MM.1S (cell line): ENCODE results near the gene TCF12.

Experiments
- CTCF ChIP-seq: fragments of 300-600 bp; sonication (generic); IDR thresholded peaks from 2 replicates; pipeline ENCODE4 v1.5.1; 2016; ENCODE audit warnings: antibody characterized with exemption, low read length, mixed read lengths
- EZH2 ChIP-seq: fragments of 300-600 bp; sonication (generic); optimal IDR thresholded peaks from 2 replicates; pipeline ENCODE3; 2017; ENCODE audit warnings: low read depth, mild to moderate bottlenecking, antibody characterized with exemption, low read length, mixed read lengths
- EZH2phosphoT487 ChIP-seq: fragments of 300-600 bp; sonication (generic); IDR thresholded peaks from 2 replicates; pipeline ENCODE4 v1.6.1; 2018; ENCODE audit warnings: antibody characterized with exemption, low read length

DNA sequence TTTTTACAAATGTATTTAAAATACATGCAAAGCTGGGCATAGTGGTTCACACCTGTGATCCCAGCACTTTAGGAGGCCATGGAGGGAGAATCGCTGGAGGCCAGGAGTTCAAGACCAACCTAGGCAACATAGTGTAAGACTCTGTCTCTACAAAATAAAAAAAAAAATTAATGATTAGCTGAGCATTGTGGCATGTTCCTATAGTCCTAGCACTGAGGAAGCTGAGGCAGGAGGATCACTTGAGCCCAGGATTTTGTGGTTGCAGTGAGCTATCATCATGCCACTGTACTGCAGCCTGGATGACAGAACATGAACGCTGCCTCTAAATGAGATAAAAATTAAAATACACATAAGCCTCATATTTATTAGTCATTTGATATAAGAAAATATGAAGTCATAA lies 142.8 kb downstream of the TCF12 start:
- no peak for TF ChIP-seq CTCF
- TF ChIP-seq EZH2 = no peak
- TF ChIP-seq EZH2phosphoT487 = no peak
